ENCODE data around the gene CRLF1.

Gene CRLF1

GRCh38 chr19:18543814-18544475 is 62.7 kb downstream of the CRLF1 start:
- DNase-seq = peak; percentile 68
